Activated T-helper 1 cell treated with anti-CD3 and anti-CD28 coated beads, Interleukin-12 subunit alpha, Interleukin-12 subunit beta, Interleukin-2, Interleukin-4 antibody, amounts not matched to agents 30 ng/mL and 10 ng/mL and 1 ng/mL, durations not matched to agents 14 hours and 24 hours and 36 hours (primary cell): ENCODE data around the gene PAPSS2. TPM values are rescaled to one million over a fixed set of nuclear protein-coding genes. Genes with fewer than 3 reads are reported as not detected.
"Not testable (repeated sequence)": the region's sequence is repeated elsewhere in the genome, so short reads cannot be mapped to it uniquely, and the experiment has no call there.

ENCODE experiments used
- DNase-seq: peaks from one replicate; pipeline ENCODE4 v3.0.0; 2021; ENCODE audit warnings: low spot score
- H3K27ac Mint-ChIP-seq: one replicate; pipeline ENCODE4 v1.8.0; 2021; ENCODE audit warnings: mild to moderate bottlenecking, mixed read lengths
- H3K27me3 Mint-ChIP-seq: one replicate; pipeline ENCODE4 v1.8.0; 2022; ENCODE audit warnings: mild to moderate bottlenecking, moderate library complexity, mixed read lengths; ENCODE audit not compliant: insufficient read depth
- H3K36me3 Mint-ChIP-seq: one replicate; pipeline ENCODE4 v1.8.0; 2021; ENCODE audit warnings: low read depth, mixed read lengths
- H3K4me1 Mint-ChIP-seq: one replicate; pipeline ENCODE4 v1.8.0; 2021; ENCODE audit warnings: low read depth, mixed read lengths
- H3K4me3 Mint-ChIP-seq: one replicate; pipeline ENCODE4 v1.8.0; 2021; ENCODE audit warnings: mild to moderate bottlenecking, moderate library complexity, mixed read lengths
- H3K9me3 Mint-ChIP-seq: one replicate; pipeline ENCODE4 v1.8.0; 2021; ENCODE audit warnings: mixed read lengths
- intact Hi-C: fragments of 100-400 bp; cut with micrococcal nuclease; formaldehyde crosslinking; loops from one replicate; pipeline ENCODE4 v1.15.1; 2024
- total RNA-seq: library from RNA; stranded (reverse); gene quantifications from 2 replicates; pipeline ENCODE4 v1.2.3, GENCODE V29; 2022

The PAPSS2 gene
- total RNA-seq, 1 donor from 2014 or later = 0.21 TPM

DNA sequence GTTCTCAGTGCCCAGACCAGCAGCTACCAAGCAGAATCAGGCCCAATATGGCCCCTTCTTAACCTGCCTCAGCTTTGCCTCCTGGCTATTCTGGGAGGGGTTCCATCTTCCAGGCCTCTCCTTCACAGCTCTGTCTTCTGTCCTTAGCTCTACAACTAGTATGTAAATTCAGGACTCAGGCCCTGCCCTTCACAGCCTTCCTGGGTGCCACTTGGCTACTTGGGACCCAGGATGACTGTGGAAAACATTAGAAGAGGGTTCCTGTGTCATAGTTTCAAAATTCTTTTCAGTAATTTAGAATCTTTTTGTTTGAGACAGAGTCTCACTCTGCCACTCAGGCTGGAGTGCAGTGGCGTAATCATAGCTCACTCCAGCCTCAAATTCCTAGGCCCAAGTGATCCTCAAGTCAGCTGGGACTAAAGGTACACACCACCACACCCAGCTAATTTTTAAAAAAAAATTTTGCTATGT lies 33.2 kb upstream of the PAPSS2 start:
- no peaks in the 10 kb centered on the region for H3K4me1 Mint-ChIP-seq

GRCh38 chr10:87630171-87630570 lies 29.5 kb upstream of the PAPSS2 start:
- H3K4me1 Mint-ChIP-seq = no peaks in the 10 kb centered on the region
- H3K27me3 Mint-ChIP-seq = peaks cover 11% of the 10 kb centered on the region
- intact Hi-C loops = no loop called here
- peaks cover 3% of the 10 kb centered on the region for H3K9me3 Mint-ChIP-seq
- H3K36me3 Mint-ChIP-seq = no peaks in the 10 kb centered on the region
- no peak overlapping the region for H3K27ac Mint-ChIP-seq
- no peak overlapping the region for H3K4me3 Mint-ChIP-seq
- no peak for DNase-seq

More for the DNA sequence above, 33.2 kb upstream of the PAPSS2 start:
- Mint-ChIP-seq H3K4me3 (no peak overlapping the region), H3K36me3 (no peaks in the 10 kb centered on the region), H3K27ac (no peak overlapping the region), H3K27me3 (peaks cover 14% of the 10 kb centered on the region), H3K9me3 (peaks cover 3% of the 10 kb centered on the region)
- intact Hi-C loops = no loop called here
- no peak for DNase-seq

DNA sequence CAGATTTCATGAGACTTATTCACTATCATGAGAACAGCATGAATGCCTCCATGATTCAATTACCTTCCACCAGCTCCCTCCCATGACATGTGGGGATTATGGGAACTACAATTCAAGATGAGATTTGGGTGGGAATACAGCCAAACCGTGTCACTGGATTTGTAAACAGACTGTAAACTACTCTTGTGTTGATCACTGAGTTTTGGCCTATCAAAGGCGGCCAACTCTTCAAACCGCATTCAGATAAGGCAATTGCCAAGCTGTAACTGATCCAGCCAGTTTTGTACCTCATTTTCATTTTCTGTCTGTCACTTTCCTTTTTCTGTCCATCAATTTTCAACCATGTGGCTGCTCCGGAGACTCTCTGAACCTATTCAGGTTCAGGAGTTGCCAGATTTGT lies 27.2 kb upstream of the PAPSS2 start:
- H3K27me3 Mint-ChIP-seq = peaks cover 11% of the 10 kb centered on the region
- H3K4me1 Mint-ChIP-seq = peaks cover 18% of the 10 kb centered on the region
- DNase-seq = no peak
- H3K4me3 Mint-ChIP-seq = no peak overlapping the region
- H3K27ac Mint-ChIP-seq = no peak overlapping the region
- peaks cover 3% of the 10 kb centered on the region for H3K9me3 Mint-ChIP-seq
- intact Hi-C loops = no loop called here
- no peaks in the 10 kb centered on the region for H3K36me3 Mint-ChIP-seq

DNA sequence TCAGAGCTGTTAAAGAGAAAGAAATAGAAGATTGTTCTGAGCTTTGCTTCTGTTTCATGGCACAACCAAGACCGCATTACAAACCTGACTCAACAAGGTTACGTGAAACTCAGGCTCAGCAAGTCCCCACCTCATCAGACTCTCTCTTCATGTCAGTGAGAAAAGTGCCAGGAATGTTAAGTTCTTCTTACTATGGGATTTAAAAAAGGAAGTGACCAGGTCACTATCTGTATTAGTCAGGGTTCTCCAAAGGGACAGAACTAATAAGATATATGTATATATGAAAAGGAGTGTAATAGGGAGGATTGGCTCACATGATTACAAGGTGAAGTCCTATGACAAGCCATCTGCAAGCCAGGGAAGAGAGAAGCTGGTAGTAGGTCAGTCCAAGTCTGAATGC lies 25.4 kb upstream of the PAPSS2 start:
- H3K4me1 Mint-ChIP-seq = peaks cover 18% of the 10 kb centered on the region
- peaks cover 8% of the 10 kb centered on the region for H3K27me3 Mint-ChIP-seq
- intact Hi-C loops = no loop called here
- H3K36me3 Mint-ChIP-seq = no peaks in the 10 kb centered on the region
- H3K27ac Mint-ChIP-seq = no peak overlapping the region
- no peak for DNase-seq
- H3K9me3 Mint-ChIP-seq = peaks cover 3% of the 10 kb centered on the region
- H3K4me3 Mint-ChIP-seq = no peak overlapping the region

GRCh38 chr10:87635498-87636312 lies 24.0 kb upstream of the PAPSS2 start:
- intact Hi-C loops = no loop called here

GRCh38 chr10:87636313-87636915 lies 23.3 kb upstream of the PAPSS2 start:
- Mint-ChIP-seq H3K27me3 (peaks cover 5% of the 10 kb centered on the region), H3K36me3 (no peaks in the 10 kb centered on the region), H3K9me3 (no peaks in the 10 kb centered on the region), H3K27ac (no peak overlapping the region), H3K4me1 (peaks cover 18% of the 10 kb centered on the region), H3K4me3 (no peak overlapping the region)
- DNase-seq = no peak
- intact Hi-C loops = no loop called here

More at GRCh38 chr10:87635498-87636312, 24.0 kb upstream of the PAPSS2 start:
- H3K27ac Mint-ChIP-seq = no peak overlapping the region
- DNase-seq = peak; percentile 7
- peaks cover 3% of the 10 kb centered on the region for H3K9me3 Mint-ChIP-seq
- H3K27me3 Mint-ChIP-seq = peaks cover 8% of the 10 kb centered on the region
- no peaks in the 10 kb centered on the region for H3K36me3 Mint-ChIP-seq
- H3K4me3 Mint-ChIP-seq = no peak overlapping the region
- peaks cover 18% of the 10 kb centered on the region for H3K4me1 Mint-ChIP-seq

DNA sequence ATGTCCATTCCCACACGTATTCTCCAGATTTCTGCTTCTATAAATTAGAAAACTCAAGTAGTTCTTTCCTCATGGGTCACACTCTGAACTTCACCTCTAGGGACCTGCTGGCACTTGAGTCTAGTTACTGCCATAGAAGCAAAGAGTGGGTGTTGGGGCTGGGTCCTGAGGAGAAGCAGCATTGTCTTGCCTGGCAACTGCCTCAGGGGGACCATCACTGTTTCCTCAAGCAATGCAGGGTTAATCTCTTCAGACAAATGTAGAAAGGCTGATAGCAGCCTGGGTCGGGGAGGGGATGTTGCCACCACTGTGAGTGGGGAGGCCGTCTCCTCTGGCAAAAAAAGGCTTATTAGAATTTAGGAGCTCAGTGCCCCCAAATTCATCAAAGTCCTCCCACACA lies 20.2 kb upstream of the PAPSS2 start:
- H3K27me3 Mint-ChIP-seq = no peaks in the 10 kb centered on the region
- no peak overlapping the region for H3K27ac Mint-ChIP-seq
- H3K4me1 Mint-ChIP-seq = peaks cover 18% of the 10 kb centered on the region
- no peak for DNase-seq
- no peaks in the 10 kb centered on the region for H3K36me3 Mint-ChIP-seq
- intact Hi-C loops = no loop called here
- peaks cover under 1% of the 10 kb centered on the region for H3K9me3 Mint-ChIP-seq
- no peak overlapping the region for H3K4me3 Mint-ChIP-seq

GRCh38 chr10:87640043-87640442 lies 19.6 kb upstream of the PAPSS2 start:
- no peaks in the 10 kb centered on the region for H3K36me3 Mint-ChIP-seq
- peaks cover 4% of the 10 kb centered on the region for H3K9me3 Mint-ChIP-seq
- H3K27ac Mint-ChIP-seq = no peak overlapping the region
- no peak overlapping the region for H3K4me3 Mint-ChIP-seq
- peaks cover 22% of the 10 kb centered on the region for H3K4me1 Mint-ChIP-seq
- no peaks in the 10 kb centered on the region for H3K27me3 Mint-ChIP-seq
- DNase-seq = no peak
- intact Hi-C loops = no loop called here

DNA sequence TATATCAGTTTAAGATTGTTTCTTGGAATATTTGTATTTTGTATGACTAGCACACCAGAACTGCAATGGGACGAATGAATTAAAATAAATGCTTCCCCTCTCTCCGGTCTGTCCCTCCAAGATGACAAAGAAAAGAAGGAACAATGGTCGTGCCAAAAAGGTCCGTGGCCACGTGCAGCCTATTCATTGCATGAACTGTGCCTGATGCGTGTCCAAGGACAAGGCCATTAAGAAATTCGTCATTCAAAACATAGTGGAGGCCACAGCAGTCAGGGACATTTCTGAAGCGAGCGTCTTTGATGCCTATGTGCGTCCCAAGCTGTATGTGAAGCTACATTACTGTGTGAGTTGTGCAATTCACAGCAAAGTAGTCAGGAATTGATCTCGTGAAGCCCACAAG lies 17.2 kb upstream of the PAPSS2 start:
- Mint-ChIP-seq H3K27me3 (no peaks in the 10 kb centered on the region), H3K4me1 (peaks cover 12% of the 10 kb centered on the region), H3K9me3 (peaks cover 11% of the 10 kb centered on the region), H3K27ac (no peak overlapping the region), H3K36me3 (no peaks in the 10 kb centered on the region), H3K4me3 (no peak overlapping the region)
- no peak for DNase-seq
- intact Hi-C loops = no loop called here

DNA sequence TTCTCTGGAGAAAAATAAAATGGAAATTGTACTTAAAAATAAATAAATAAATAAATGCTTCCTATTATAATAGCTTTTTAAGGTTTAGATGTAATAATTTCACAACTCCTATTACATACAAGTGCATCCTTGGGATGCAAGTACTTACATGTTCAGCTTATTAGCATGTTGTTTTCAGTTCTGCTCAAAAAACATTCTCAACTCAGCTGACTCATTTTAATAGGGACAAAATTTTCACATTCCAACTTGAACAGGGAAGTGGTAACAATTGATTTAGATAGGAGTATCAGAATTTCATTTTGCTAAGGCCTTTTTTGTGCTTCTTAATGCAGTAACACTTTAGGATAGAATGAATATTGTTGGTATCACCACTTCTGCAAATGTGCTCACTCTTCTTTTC lies 16.7 kb upstream of the PAPSS2 start:
- intact Hi-C loops = no loop called here
- H3K36me3 Mint-ChIP-seq = no peaks in the 10 kb centered on the region
- no peak overlapping the region for H3K4me3 Mint-ChIP-seq
- peaks cover 11% of the 10 kb centered on the region for H3K9me3 Mint-ChIP-seq
- H3K27me3 Mint-ChIP-seq = no peaks in the 10 kb centered on the region
- no peak overlapping the region for H3K27ac Mint-ChIP-seq
- DNase-seq = no peak
- peaks cover 12% of the 10 kb centered on the region for H3K4me1 Mint-ChIP-seq

- intact Hi-C loops = no loop called here
- Mint-ChIP-seq H3K9me3 (peaks cover 11% of the 10 kb centered on the region), H3K27me3 (peaks cover 3% of the 10 kb centered on the region), H3K27ac (no peak overlapping the region), H3K36me3 (no peaks in the 10 kb centered on the region), H3K4me3 (no peak overlapping the region), H3K4me1 (peaks cover 12% of the 10 kb centered on the region)
- DNase-seq = no peak
Observed at GRCh38 chr10:87643920-87644319, 15.8 kb upstream of the PAPSS2 start.

DNA sequence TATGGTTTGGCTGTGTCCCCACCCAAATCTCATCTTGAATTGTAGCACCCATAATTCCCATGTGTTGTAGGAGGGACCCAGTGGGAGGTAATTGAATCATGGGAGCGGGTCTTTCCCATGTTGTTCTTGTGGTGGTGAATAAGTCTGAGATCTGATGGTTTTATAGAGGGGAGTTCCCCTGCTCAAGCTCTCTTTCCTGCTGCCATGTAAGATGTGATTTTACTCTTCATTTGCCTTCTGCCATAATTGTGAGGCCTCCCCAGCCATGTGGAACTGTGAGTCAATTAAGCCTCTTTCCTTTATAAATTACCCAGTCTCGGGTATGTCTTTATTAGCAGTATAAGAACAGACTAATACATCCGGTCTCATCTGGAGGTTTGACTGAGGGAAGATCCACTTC lies 15.2 kb upstream of the PAPSS2 start:
- H3K27me3 Mint-ChIP-seq, intact Hi-C loops, H3K4me3 Mint-ChIP-seq, DNase-seq, H3K36me3 Mint-ChIP-seq, H3K27ac Mint-ChIP-seq: not testable (repeated sequence)
- H3K4me1 Mint-ChIP-seq = peaks cover 12% of the 10 kb centered on the region
- peaks cover 11% of the 10 kb centered on the region for H3K9me3 Mint-ChIP-seq

DNA sequence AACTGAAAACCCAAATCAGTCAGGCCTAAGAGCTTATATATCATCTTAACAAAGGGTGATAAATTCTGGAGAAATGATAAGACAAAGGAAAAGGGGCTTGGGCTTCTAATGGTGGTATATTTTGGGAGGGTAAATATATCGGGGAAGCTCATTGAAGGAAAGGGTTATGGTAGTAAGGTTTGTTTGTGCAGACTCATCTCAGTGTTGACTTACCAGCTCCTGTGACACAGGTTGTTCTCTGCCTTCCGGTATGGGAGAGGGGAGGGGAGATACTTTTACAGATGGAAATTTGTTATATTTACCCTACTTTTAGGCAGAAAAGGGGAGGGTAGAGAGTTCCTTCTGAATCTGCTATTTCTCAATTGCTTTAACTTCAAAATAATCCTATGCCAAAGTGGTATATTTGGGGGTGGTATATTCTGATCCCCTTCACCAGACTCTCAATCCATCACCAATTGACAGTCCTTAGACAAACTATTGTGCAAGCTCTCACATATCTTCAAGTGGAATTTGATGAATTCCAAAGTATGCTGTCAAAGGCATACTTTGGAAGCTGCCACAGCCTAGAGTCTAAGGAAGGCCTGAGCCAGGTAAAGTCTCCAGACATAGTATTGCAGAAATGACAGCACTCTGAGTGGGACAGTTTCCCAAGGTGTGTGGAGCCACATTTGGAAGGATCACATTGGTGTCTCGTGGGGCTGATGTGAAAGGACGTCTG lies 13.3 kb upstream of the PAPSS2 start:
- no peak for DNase-seq
- H3K27me3 Mint-ChIP-seq = peaks cover 3% of the 10 kb centered on the region
- intact Hi-C loops = no loop called here
- H3K9me3 Mint-ChIP-seq = peaks cover 11% of the 10 kb centered on the region
- H3K4me3 Mint-ChIP-seq = no peak overlapping the region
- peaks cover 12% of the 10 kb centered on the region for H3K4me1 Mint-ChIP-seq
- no peaks in the 10 kb centered on the region for H3K36me3 Mint-ChIP-seq
- peak overlapping the region; percentile 2 for H3K27ac Mint-ChIP-seq
